ENCODE measurements around the gene SLC27A1.
"Not testable (repeated sequence)": the region's sequence is repeated elsewhere in the genome, so short reads cannot be mapped to it uniquely, and the experiment has no call there.

SLC27A1 gene

DNA sequence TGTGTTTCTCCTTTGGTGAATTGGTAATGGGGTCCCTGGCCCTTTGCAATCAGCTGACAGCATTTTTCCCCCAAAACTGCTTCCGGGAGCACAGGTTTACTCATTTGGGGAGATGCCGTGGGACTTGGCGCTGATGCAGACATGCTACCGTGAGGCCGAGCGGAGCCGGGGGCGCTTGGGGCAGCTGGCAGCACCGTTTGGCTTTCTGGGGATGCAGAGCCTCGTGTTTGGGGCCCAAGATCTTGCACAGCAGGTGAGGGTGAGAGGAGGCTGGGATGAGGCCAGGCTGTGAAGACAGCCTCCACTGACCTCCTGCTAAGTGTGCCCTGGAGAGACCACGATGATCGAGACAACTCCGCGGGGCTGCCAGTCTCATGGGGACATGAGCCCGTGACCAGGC is 71.7 kb downstream of the SLC27A1 start:
- no peak for DNase-seq

DNA sequence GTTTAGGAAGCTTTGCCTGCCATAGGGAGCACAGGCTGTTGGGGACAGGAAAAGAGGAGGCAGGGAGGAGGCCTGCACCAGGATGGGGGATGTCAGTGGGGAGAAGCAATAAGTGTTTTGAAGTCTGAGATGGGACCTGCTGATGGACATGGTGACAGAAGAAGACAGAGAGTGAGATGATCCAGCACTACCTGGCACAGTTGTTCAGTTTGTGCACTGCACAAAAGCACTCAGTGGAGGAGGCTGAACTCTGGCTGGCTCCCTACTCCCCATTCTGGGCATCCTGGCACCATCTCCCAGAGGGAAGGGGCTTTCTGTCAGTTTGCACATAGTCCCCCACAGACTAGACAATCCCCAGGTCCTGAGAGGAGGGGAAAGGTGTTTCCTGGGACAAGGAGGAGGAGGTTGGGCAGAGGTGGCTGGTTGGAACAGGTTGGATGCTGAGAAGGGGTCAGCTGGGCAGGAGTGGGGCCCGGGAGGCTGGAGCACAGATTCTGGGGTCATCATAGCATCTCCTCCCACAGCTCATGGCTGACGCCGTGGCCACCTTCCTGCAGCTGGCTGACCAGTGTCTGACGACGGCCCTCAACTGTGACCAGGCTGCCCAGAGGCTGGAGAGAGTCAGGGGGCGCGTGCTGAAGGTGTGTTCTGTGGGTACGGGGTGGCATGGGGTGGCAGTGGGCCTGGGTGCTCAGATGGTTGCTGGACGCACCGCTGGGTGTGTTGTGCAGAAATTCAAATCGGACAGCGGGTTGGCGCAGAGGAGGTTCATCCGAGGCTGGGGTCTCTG is 72.7 kb downstream of the SLC27A1 start:
- no peak for DNase-seq

DNA sequence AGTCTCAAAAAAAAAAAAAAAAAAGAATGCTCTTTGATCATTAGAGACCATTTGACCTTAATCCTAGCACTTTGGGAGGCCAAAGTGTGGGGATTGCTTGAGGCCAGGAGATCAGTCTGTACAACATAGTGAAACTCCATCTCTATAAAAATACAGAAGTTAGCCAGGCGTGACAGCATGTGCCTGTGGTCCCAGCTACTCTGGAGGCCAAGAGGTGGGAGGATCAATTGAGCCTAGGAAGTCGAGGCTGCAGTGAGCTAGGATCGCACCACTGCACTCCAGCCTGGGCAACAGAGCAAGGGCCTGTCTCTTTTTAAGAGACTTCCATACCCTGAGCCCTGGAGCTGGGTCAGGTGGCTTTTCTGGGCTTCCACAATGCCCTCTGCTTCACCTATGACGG is 73.7 kb downstream of the SLC27A1 start:
- DNase-seq, result no peak

DNA sequence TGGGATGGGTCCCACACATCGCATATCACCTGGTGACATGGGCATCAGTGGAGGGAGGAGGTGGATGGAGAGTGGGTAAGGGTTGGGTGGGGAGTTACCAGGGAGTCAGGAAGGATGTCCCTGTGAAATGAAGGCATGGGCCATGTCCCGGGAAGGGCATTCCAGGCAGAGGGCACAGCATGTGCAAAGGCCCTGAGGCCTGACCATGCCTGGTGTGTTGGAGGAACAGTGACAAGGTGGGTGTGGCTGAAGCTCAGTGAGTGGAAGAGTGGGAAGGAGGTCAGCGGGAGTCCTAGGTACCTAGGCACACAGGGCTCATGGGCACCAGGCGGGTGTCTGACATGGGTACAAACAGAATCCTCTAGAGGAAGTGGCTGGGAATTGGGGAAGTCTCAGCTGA is 74.1 kb downstream of the SLC27A1 start:
- no peak for DNase-seq

DNA sequence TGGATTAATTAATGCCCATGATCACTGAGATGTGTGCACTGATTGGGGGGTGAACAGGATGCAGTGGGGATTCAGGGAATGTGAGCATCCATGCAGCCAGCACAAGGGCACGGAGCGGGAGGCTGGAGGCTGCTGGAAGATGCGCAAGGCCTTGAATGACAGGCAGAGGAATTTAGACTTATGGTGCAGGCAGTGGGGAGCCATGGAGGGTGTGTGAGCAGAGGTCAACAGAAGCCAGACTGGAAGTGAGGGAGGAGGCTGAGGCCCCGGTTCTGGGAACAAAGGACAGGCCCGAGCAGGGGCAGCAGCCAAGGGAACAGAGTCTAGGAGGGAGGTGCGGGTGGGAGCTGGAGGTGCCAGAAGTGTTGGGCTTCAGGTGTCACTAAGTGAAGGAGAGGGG is 77.8 kb downstream of the SLC27A1 start:
- no peak for DNase-seq

DNA sequence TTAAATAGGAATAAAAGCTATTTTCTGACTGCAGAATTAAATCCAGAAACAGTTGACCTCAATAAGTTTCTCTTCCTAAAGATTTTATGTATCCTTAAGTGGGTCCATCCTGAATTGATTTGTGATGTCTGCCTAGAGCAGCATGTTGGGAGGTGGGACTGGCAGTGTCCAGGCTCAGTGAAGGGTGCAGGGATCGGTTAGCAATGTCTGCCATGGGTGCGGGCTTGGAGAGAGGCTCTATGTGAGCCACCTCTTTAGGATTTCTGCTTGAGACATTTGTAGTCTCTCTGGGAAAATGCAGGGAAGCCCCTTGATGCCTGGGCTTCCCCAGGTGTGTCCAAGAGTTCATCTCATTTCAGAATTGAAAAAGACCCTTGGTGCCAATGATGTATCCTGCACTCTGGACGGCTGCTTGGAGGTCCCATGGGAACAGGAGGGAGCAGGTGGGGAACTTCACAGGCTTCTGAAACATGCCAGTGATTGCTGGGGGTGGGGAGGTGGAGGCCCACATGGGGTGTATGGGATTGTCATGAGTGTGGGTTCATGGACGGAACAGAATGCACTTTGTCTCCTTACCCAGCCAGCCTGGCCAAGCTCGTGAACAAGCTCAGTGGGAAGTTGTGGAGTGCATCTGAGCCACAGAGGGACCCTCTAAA is 78.9 kb downstream of the SLC27A1 start:
- no peak for DNase-seq

DNA sequence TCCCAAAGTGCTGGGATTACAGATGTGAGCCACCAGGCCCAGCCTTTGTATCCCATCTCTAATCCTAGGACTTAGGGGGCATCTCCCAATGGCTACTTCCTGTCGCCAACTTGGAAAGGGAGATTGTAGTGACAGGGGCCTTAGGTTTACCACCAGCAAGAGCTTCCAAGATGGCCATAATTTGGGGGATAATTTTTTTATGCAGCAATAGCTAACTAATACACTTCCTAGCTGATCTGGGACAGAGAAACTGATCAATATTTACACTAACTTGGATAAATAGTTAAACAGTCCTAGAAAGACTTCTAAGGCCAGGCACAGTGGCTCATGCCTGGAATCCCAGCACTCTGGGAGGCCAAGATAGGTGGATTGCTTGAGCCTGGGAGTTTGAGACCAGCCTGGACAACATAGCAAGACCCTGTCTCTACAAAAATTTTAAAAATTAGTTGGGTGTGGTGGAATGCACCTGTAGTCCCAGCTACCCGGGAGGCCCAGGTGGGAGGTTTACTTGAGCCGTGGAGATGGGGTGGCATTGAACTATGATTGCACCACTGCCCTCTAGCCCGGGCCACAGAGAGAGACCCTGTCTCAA is 79.8 kb downstream of the SLC27A1 start:
- no peak for DNase-seq

DNA sequence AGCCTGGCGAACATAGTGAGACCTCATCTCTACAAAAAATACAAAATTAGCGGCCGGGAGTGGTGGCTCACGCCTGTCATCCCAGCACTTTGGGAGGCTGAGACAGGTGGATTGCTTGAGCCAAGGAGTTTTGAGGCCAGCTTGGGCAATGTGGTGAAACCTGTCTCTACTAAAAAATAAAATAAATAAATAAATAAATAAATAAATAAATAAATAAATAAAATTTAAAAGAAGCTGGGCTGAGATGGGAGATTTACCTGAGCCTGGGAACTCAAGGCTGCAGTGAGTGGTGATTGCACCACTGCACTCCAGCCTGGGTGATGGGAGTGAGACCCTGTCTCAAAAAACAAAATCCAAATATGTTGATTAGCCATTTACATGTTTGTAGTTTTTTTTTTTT is 82.4 kb downstream of the SLC27A1 start:
- DNase-seq, result not testable (repeated sequence)

DNA sequence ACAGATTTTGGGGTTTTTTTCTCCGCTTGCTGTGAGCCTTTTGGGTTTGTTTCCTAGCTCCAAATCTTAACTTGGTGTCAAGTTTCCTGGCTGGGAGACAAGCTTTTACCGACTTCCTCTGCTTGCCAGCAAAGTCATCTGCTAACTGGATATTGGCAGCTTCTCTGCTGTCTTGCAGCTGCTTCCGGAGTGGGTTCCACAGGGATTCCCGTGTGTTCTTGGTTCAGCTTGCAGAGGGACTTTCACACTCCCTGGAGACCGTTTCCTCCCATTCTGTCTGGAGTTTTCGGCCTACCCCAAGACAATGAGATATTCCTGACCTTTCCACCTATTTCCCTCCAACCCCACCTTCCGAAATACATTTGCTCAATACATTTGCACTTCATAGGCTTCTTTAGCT is 82.9 kb downstream of the SLC27A1 start:
- peak; percentile 87 for DNase-seq

DNA sequence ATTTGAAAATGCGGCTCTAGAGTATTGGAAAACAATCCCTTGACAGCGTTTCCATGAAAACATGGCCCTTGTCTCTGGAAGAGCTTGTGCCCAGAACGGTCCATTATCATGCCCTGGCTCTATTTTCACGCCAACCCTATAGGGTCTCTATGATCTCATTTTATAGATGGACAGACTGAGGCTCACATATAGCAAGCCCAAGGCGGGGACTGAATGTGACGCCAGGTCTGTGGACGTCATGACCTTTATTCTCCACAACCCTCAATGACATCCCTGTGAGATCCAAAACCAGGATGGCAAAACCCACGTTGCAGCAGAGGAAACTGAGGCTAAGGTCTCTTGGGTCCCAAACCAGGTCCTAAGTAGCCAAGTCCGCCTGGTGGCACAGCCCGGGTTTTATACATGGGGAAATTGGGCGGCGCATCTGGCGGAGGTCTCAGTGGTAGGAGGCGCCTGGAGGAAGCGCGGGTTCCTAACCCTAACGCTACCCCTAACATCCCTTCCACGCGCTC is 84.7 kb downstream of the SLC27A1 start:
- DNase-seq, result no peak

DNA sequence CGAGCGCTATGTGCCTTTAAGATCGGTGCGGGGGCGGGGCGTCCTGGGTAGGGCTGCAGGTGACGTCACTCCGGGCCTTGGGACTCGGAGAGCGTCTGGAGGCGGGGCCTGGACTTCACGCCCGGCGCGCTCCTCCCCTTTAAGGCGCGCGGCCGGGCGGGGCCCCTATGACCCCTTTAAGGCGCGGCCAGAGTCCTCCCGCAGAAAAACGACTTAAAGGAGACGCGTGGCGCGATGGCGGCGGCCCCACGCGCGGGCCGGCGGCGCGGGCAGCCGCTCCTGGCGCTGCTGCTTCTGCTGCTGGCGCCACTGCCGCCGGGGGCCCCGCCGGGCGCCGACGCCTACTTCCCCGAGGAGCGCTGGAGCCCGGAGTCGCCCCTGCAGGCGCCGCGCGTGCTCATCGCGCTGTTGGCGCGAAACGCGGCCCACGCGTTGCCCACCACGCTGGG is 85.2 kb downstream of the SLC27A1 start, which contains the start of gene COLGALT1:
Gene COLGALT1, plus strand, starts transcription at position 170 of the 449 bp plus-strand sequence. Its CDS starts 65 bp downstream, at position 235.
- peak; percentile 95 for DNase-seq

All from GF-D8 (cell line).